PC-9 (cell line): ENCODE measurements around the gene NFRKB.

Source experiments
- EZH2 ChIP-seq: fragments of 200-600 bp; sonication (generic); IDR thresholded peaks from 2 replicates; pipeline ENCODE4 v1.8.0; 2017; ENCODE audit warnings: antibody characterized with exemption, low read depth
- TF ChIP-seq, protein P1 (sequence below): fragments of 200-600 bp; sonication (generic); conservative IDR thresholded peaks from 2 replicates; pipeline ENCODE4 v1.6.1; 2017; ENCODE audit warnings: mixed run types, antibody characterized with exemption, mild to moderate bottlenecking, moderate library complexity

DNA sequence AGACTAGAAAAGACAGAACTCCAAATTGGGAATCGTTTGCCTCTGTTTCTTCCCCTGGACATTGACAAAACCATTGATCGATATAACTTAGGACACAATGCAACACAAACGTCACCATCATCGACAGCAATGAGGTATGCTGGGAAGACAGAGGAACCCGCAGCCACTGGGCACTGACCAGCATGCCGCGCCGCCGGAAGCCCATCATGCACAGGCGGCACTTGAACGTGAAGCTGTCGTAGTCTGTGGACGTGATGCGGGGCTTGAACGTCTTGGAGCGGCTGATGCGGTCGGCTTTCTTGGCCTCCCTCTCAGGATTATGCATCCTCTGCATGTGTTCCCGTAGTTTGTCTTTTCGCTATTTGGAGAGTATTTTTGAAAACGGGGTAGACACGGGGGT is 23.0 kb upstream of the NFRKB start:
- no peak for TF ChIP-seq EZH2
- TF ChIP-seq, protein P1, sequence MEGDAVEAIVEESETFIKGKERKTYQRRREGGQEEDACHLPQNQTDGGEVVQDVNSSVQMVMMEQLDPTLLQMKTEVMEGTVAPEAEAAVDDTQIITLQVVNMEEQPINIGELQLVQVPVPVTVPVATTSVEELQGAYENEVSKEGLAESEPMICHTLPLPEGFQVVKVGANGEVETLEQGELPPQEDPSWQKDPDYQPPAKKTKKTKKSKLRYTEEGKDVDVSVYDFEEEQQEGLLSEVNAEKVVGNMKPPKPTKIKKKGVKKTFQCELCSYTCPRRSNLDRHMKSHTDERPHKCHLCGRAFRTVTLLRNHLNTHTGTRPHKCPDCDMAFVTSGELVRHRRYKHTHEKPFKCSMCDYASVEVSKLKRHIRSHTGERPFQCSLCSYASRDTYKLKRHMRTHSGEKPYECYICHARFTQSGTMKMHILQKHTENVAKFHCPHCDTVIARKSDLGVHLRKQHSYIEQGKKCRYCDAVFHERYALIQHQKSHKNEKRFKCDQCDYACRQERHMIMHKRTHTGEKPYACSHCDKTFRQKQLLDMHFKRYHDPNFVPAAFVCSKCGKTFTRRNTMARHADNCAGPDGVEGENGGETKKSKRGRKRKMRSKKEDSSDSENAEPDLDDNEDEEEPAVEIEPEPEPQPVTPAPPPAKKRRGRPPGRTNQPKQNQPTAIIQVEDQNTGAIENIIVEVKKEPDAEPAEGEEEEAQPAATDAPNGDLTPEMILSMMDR, result no peak
